Measurements from ENCODE around the gene ISG15.
"Not testable (repeated sequence)": the region's sequence is repeated elsewhere in the genome, so short reads cannot be mapped to it uniquely, and the experiment has no call there.

Gene ISG15

DNA sequence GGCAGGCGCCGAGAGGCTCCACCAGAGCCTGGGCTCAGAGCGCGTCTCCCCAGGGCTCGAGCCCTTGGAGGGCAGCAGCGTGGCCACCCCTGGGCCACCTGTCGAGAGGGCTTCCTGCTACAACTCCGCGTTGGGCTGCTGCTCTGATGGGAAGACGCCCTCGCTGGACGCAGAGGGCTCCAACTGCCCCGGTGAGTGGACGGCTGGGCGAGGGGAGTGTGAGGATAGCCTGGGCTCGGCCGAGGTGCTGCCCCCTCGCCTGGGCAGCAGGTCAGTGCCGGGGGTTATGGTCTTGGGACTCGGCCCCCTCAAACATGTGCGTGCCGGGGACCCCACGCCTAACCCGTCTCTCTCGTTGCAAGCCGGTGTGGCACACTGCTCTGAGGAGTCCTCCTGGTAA is 33.5 kb downstream of the ISG15 start:
- DNase-seq, result no peak

- DNase-seq, result no peak
These were observed 34.1 kb downstream of the ISG15 start for GRCh38 chr1:1047407-1047806.

- DNase-seq, result no peak
These were observed 34.7 kb downstream of the ISG15 start for GRCh38 chr1:1047963-1048362.

GRCh38 chr1:1048765-1049164 is 35.5 kb downstream of the ISG15 start:
- no peak for DNase-seq

DNA sequence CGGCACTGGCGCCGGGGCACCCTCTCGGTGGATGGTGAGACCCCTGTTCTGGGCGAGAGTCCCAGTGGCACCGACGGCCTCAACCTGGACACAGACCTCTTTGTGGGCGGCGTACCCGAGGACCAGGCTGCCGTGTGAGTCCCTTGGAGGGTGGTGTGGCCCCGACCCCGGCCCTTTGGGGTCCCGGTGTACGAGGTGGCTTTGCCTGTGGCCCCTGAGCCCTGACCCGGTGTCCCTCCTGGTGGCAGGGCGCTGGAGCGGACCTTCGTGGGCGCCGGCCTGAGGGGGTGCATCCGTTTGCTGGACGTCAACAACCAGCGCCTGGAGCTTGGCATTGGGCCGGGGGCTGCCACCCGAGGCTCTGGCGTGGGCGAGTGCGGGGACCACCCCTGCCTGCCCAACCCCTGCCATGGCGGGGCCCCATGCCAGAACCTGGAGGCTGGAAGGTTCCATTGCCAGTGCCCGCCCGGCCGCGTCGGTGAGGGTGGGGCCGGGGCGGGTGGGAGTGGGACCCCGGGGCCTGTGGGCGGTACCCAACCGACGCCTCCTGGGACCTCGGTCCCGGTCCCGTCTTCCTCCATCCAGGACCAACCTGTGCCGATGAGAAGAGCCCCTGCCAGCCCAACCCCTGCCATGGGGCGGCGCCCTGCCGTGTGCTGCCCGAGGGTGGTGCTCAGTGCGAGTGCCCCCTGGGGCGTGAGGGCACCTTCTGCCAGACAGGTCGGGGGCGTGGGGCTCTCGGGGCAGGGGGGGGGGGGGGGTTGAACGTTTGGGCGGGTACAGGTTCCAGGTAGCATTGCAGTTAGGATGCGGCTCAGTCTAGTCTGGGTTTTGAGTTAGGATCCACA is 36.2 kb downstream of the ISG15 start:
- no peak for DNase-seq

DNA sequence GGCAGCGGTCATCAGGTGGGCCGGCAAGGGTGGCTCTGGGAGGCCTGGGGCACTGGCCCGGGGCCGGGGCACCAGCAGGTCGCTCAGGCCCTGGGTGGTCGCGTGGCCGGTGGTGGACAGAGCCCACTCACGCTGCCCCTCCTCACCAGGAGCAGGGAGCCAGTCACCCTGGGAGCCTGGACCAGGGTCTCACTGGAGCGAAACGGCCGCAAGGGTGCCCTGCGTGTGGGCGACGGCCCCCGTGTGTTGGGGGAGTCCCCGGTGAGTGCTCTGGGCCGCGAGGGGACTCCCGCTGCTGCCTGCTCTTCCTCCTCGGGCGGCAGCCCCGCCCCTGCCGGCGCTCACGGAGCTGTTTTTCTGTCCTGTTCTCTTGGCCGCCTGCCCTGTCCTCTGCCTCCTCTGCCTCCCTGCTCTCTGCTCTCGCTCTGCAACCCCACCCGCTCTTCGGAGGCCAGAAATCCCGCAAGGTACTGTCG is 37.3 kb downstream of the ISG15 start:
- DNase-seq, result no peak

DNA sequence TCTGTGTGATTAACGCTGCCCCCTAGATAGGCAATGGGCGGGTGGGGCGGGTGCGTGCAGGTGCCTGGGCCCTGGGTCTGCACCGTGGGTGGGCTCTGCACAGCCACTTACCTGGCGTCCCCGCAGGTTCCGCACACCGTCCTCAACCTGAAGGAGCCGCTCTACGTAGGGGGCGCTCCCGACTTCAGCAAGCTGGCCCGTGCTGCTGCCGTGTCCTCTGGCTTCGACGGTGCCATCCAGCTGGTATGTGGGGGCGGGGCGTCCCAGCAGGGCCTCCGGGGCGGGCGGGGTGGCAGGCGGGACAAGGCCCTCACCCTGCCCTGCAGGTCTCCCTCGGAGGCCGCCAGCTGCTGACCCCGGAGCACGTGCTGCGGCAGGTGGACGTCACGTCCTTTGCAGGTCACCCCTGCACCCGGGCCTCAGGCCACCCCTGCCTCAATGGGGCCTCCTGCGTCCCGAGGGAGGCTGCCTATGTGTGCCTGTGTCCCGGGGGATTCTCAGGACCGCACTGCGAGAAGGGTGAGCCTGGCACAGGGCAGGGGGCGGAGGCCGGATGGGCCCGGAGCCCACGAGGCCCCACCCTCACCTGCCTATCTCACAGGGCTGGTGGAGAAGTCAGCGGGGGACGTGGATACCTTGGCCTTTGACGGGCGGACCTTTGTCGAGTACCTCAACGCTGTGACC is 38.0 kb downstream of the ISG15 start:
- DNase-seq, result no peak

- no peak for DNase-seq
These were observed 38.9 kb downstream of the ISG15 start for GRCh38 chr1:1052003-1052840.

- no peak for DNase-seq
These were observed 39.7 kb downstream of the ISG15 start for GRCh38 chr1:1053022-1053421.

DNA sequence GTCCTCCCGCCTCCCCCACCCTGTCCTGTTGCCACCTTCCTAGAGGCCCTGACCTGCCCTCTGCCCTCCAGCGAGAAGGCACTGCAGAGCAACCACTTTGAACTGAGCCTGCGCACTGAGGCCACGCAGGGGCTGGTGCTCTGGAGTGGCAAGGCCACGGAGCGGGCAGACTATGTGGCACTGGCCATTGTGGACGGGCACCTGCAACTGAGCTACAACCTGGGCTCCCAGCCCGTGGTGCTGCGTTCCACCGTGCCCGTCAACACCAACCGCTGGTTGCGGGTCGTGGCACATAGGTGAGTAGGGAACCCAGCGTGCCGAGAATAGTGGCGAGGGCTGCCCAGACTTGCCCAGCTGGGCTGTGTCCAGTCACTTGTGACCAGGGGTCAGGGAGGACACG is 40.4 kb downstream of the ISG15 start:
- no peak for DNase-seq

GRCh38 chr1:1054099-1054700 is 40.9 kb downstream of the ISG15 start:
- no peak for DNase-seq

- DNase-seq, result no peak
These were observed 41.7 kb downstream of the ISG15 start for GRCh38 chr1:1054971-1055370.

GRCh38 chr1:1055841-1056736 is 42.8 kb downstream of the ISG15 start:
- DNase-seq, result no peak

GRCh38 chr1:1057769-1058087 is 44.4 kb downstream of the ISG15 start:
- DNase-seq, result not testable (repeated sequence)

DNA sequence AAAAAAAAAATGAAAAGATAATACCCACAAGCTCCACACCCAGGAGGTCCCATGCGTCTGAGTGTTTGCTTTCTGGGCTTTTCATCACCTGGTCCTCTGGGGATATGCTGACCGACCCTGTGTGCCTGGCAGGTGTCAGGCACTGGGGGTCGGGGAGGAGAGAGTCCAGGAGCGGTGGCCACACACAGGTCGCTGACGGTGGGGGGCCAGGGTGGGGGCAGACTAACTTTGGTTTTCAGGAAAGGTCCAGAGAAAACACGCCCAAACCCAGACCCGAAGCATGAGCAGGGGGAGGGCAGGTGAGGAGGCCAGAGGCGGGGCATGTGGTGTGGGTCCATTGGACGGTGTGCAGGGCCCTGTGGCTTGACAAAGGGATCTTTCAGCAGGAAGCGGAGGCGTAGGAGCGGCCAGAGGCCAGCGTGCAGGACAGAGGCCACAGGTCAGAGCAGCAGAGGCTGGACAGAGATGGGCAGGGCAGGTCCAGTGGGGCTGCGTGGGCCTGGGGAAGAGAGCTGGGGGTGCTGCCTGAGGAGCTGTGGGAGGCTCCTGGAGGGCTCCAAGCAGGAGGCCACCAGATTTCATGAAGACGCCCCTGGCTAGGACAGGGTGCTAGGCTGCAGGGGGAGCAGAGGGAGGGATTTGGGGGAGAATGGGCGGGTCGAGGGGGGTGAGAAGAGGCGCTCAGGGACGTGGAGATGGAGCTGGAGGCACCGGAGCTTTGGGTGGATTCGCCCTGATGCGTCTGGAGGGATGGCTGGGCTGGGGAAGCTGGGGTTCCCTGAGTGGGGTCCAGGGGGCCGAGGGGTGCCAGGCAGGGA is 45.0 kb downstream of the ISG15 start:
- no peak for DNase-seq

- DNase-seq, result no peak
These were observed 45.7 kb downstream of the ISG15 start for GRCh38 chr1:1058921-1059493.

DNA sequence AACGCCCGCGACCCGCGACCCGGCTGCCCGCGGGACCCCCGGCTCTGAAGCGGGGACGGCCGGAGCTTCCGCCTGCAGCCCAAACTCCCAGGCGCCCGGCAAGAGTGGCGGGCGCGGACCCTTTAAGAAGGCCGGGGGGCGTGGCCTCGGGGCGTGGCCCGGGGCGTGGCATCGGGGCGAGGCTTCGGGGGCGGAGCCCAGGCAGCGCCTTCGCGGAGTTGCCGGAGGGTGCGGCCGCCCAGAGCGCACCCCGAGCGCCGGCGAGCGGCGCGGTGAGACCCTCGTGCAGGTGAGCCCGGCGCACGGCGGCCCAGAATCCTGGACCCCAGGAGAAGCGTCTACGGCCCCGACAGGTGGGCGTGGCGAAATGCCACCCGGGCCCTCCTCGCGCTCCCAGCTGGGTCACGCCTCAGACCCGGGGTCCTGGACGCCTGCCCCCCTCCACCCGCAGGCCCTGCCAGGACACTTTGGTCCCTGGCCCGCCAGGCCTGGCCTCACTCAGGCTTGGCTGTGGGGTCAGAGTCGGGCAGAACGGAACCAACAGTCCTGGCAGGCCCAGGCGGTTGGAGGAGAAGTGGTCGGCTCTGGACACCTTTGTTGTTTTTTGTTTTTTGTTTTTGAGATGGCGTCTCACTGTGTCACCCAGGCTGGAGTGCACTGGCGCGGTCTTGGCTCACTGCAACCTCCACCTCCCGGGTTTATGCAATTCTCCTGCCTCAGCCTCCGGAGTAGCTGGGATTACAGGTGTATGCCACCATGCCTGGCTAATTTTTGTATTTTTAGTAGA is 46.4 kb downstream of the ISG15 start:
- peak; percentile 80 for DNase-seq

DNA sequence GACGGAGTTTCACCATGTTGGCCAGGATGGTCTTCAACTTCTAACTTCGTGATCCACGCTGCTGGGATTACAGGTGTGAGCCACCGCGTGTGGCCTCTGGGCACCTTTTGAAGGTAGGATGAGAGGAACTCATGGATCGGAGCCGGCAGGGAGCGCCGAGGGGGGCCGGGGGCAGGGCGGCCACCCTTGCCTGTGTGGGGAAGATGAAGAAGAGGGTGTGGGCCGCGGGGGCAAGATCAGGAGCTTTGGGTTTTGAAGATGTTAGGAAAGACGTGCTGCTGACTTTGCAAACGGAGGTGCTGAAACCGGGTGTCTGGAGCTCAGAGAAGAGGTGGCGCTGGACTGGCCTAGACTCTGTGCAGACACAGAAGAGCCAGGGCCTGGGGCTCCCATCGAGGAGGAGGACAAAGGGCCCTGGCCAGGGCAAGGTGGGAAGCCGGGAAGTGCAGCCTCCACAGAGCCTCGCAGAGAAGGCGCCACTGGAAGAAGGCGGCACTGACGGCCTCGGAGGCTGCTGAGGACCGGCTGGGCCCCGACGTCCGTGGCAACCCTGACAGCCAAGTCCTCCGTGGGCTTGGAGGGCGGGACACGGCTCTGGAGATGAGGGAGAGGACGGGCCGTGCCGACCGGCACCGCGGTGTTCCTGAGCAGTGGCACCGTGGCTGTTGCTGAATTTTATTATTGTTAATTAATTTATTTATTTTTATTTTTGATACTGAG is 47.1 kb downstream of the ISG15 start:
- no peak for DNase-seq

Data from activated gamma-delta T cell (primary cell).